Prostate gland (tissue), 2 donors: ENCODE results near the gene FAM180A. TPM values are rescaled to one million over a fixed set of nuclear protein-coding genes. Genes with fewer than 3 reads are reported as not detected.

ENCODE experiments used
- DNase-seq: peaks from one replicate; pipeline ENCODE4 v3.0.0-alpha.2; 2019; ENCODE audit warnings: low spot score
- H3K27ac ChIP-seq, 2 donors: fragments of 200-600 bp; sonication (generic); 2 replicates each; pipeline ENCODE4 v1.5.1; 2017 to 2019
- H3K27me3 ChIP-seq: fragments of 200-600 bp; sonication (generic); replicated peaks from 2 replicates; pipeline ENCODE4 v1.5.1; 2019; ENCODE audit not compliant: insufficient read depth
- H3K36me3 ChIP-seq, 2 donors: fragments of 200-600 bp; sonication (generic); 1 replicate in 1 of 2; 2 replicates in 1 of 2; pipeline versions ENCODE4 v1.5.1 to v1.8.1; 2017 to 2019
- H3K4me1 ChIP-seq: fragments of 200-600 bp; sonication (generic); replicated peaks from 2 replicates; pipeline ENCODE4 v1.5.1; 2019
- H3K4me3 ChIP-seq, 2 donors: fragments of 200-600 bp; sonication (generic); 2 replicates each; pipeline ENCODE4 v1.5.1; 2017 to 2019
- H3K9me3 ChIP-seq: fragments of 200-600 bp; sonication (generic); 2 replicates; pipeline ENCODE4 v1.5.1; 2017
- CTCF ChIP-seq, 4 experiments: fragments of 200-600 bp in 2 of 4; fragments of 450-650 bp in 2 of 4; sonication (generic) in 2 of 4; IDR thresholded peaks; 1 replicate in 3 of 4; 2 replicates in 1 of 4; pipeline ENCODE4 v1.5.1; 2016 to 2019; ENCODE audit warnings: antibody characterized with exemption in 4 of 4, mild to moderate bottlenecking in 2 of 4, moderate library complexity in 2 of 4
- POLR2A ChIP-seq: fragments of 450-650 bp; IDR thresholded peaks from one replicate; pipeline ENCODE4 v1.6.1; 2016; ENCODE audit warnings: antibody characterized with exemption, mild to moderate bottlenecking
- POLR2AphosphoS5 ChIP-seq: sonication (generic); formaldehyde crosslinking; IDR thresholded peaks from one replicate; pipeline ENCODE4 v1.6.1; 2017; ENCODE audit warnings: antibody characterized with exemption
- WGBS: methylation state at CpG from one replicate; pipeline ENCODE4 v1.1.5; 2018; 5-methylcytosine and 5-hydroxymethylcytosine counted together
- intact Hi-C: fragments of 100-400 bp; cut with DNase I; formaldehyde crosslinking; loops from one replicate; pipeline ENCODE4 v1.14.2; 2022
- total RNA-seq, 2 donors: library from RNA; depleted of rRNA; stranded (reverse); fragments of >200 nt; gene quantifications; one replicate each; pipeline ENCODE4 v1.1.0, GENCODE V29; 2016

The FAM180A gene
- total RNA-seq, result 1 to 10 TPM in 1 of 2 donors, under 1 TPM in 1; 0.77 to 6.9 TPM

DNA sequence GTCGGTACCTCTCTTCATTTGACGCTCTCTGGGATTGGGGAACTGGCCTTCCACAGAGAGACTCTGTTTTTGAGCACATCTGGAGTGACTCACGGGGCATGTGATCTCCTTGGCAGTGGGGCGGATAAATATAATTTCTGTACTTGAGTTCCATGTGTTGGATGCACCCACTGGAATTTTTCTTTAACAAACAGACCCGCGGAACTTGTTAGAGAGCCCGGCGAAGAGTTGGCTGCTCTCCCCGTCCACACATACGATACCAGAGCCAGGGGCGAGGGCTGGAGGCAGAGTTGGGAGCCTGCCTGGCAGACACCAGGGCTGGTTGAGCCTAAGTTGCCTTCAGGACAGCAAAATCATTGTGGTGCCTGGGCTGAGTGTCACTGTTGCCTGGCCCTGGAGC, at the start of gene FAM180A:
FAM180A (minus strand) TSS at position 44 of the 400 bp plus-strand sequence. CDS start 233 bp downstream, outside the sequence.
- Histone ChIP-seq H3K4me3 (no peak within 1 kb of the TSS), H3K4me1 (no peaks in the 10 kb centered on the region), H3K27ac (peak within 1 kb of the TSS in 1 of 2 donors; percentile 50), H3K27me3 (no peaks in the 10 kb centered on the region), H3K36me3 (no peaks in the 10 kb centered on the region), H3K9me3 (no peaks in the 10 kb centered on the region)
- 6% methylated on average over 11 of the region's 11 CpGs for WGBS
- intact Hi-C loops, result no loop called here
- TF ChIP-seq POLR2AphosphoS5 (peak; percentile 37), POLR2A (no peak)
- DNase-seq, result peak; percentile 40

DNA sequence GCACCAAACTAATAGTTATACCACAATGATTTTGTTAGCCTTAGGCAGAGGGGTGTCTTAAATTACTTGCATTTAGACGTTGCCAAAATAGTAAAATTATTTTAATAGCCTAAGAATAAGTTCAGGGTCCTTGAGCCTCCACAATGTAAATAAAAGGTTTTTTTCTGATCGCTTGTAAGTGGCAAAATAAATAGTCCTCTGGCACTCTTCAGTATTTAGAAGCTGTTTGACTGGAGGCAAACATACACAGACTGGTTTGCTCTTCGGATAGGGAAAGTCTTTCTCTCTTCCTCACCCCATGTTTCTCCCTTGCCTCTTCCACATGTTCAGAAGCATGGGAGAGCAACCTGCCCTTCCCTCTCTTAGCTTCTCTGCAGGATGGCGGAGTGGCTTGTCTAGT, 49.5 kb upstream of the FAM180A start:
- H3K27me3 ChIP-seq, result no peaks in the 10 kb centered on the region
- H3K9me3 ChIP-seq, result no peaks in the 10 kb centered on the region
- no peak for DNase-seq
- H3K36me3 ChIP-seq, result no peaks in the 10 kb centered on the region
- TF ChIP-seq POLR2A (no peak), POLR2AphosphoS5 (no peak), CTCF (IDR thresholded peaks at IDR 0.05) (no peak)
- no peak overlapping the region for H3K27ac ChIP-seq
- intact Hi-C loops, result no loop called here
- 51% methylated on average over 4 of the region's 4 CpGs for WGBS
- H3K4me1 ChIP-seq, result peaks cover 7% of the 10 kb centered on the region
- no peak overlapping the region for H3K4me3 ChIP-seq

- Histone ChIP-seq H3K27ac (peak overlapping the region; percentile 34 to 44), H3K4me3 (no peak overlapping the region), H3K4me1 (peaks cover 7% of the 10 kb centered on the region), H3K27me3 (no peaks in the 10 kb centered on the region), H3K9me3 (no peaks in the 10 kb centered on the region), H3K36me3 (no peaks in the 10 kb centered on the region)
- WGBS, result 35% methylated on average over 2 of the region's 2 CpGs
- no peak for TF ChIP-seq CTCF (IDR thresholded peaks at IDR 0.05)
- TF ChIP-seq POLR2AphosphoS5, result peak; percentile 46
- DNase-seq, result no peak
- intact Hi-C loops, result no loop called here
These were observed 47.4 kb upstream of the FAM180A start for GRCh38 chr7:135795846-135796570.

DNA sequence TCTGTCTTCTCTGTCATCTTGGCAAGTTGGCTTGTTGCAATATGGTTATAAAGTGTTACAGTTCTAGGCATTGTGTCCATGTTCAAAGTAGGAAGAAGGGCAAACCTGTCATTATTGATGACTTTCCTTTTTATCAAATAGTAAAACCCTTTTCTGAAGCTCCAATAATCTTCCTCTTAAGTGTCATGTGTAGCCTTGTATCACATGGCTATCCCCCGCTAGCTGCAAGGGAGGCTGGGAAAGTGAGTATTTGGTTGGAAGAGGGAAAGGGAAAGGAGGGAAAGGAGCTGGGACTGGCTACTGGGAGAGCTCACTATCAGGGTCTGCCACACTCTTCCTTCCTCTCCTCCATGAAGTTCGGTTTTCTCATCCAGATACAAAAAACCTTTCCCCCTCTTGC, 45.2 kb upstream of the FAM180A start:
- intact Hi-C loops, result no loop called here

GRCh38 chr7:135792866-135793265, 44.3 kb upstream of the FAM180A start:
- TF ChIP-seq CTCF (IDR thresholded peaks at IDR 0.05) (no peak), POLR2A (no peak), POLR2AphosphoS5 (no peak)
- intact Hi-C loops, result no loop called here
- Histone ChIP-seq H3K27ac (no peak overlapping the region), H3K4me1 (no peaks in the 10 kb centered on the region), H3K36me3 (no peaks in the 10 kb centered on the region), H3K4me3 (no peak overlapping the region), H3K27me3 (no peaks in the 10 kb centered on the region), H3K9me3 (no peaks in the 10 kb centered on the region)
- WGBS, result 92% methylated on average over 9 of the region's 9 CpGs
- DNase-seq, result no peak

More for the DNA sequence above, 45.2 kb upstream of the FAM180A start:
- WGBS, result 97% methylated on average over 2 of the region's 2 CpGs
- Histone ChIP-seq H3K9me3 (no peaks in the 10 kb centered on the region), H3K4me1 (peaks cover 7% of the 10 kb centered on the region), H3K27ac (no peak overlapping the region), H3K27me3 (no peaks in the 10 kb centered on the region), H3K36me3 (no peaks in the 10 kb centered on the region), H3K4me3 (no peak overlapping the region)
- DNase-seq, result no peak
- TF ChIP-seq CTCF (IDR thresholded peaks at IDR 0.05) (no peak), POLR2A (no peak), POLR2AphosphoS5 (no peak)
